CD4-positive, alpha-beta T cell treated with Interleukin-15 for 1 hour (primary cell): ENCODE results near the gene BMP8A.

Experiments
- DNase-seq: peaks from one replicate; pipeline ENCODE4 v3.0.0-alpha.2; 2020

The BMP8A gene

DNA sequence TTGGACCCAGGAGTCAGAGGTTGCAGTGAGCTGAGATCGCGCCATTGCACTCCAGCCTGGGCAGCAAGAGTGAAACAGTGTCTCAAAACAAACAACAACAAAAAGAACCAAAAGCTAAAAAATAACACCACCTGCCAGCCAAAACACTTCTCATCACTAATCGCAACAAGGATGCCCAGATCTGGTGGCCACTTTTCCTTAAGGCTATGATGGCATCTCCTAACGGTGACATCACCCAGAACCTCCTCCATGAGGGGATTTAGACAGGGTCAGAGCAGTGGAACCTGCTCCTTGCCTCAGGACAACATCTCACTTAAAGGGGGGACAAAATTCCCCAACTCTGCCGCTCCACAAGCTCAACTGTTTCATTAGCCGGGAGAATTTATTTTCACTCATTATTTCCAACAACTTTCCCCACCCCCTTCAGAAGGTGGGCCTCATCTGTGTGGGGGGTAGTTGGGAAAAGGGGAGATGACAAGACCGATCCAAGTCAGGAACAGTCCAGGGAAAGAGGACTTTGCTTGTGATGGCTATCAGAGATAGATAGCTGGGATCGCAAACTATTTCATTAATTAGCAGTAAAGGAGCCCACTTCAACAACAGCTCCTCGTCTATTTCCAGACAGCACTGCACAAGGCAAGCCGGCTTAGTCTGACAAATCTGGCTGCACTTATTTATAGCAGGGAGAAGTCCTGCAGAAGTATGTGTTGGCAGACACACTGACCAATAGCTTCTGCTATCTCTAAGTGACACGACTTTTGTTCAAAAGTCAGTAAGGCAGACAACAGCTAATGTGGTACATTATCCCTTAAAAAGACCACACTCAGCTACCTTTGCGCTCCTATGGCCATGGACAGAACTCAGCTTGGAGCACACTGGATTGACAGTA is 82.5 kb downstream of the BMP8A start:
- DNase-seq: no peak

DNA sequence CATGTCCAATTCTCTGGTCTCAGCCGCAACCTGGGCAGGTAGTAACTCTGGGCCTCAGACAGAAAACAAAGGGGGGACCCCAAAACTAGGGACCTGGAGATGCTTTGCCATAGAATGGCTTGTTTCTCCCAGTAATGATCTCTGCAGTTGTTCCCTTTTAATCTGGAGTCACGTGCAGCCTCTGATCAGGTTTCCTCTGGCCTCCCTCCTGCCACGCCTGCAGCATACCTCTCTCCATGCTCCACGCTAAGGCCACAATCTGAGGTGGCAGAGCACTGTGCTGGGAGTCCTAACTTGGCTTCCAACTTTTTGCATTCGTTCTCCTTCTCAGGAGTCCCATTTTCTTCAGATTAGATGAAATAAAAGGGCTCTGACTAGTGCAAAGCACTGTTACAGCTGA is 83.2 kb downstream of the BMP8A start:
- DNase-seq: no peak
